HCT116 (cell line): ENCODE measurements around the gene AFP.

ENCODE experiments used
- EGR1 ChIP-seq: IDR thresholded peaks from 2 replicates; pipeline ENCODE4 v1.6.1; 2012; ENCODE audit warnings: low read depth
- ELF1 ChIP-seq: IDR thresholded peaks from 2 replicates; pipeline ENCODE4 v1.6.1; 2012; ENCODE audit warnings: low read depth, borderline replicate concordance
- EZH2phosphoT487 ChIP-seq: fragments of 200-600 bp; IDR thresholded peaks from 2 replicates; pipeline ENCODE4 v1.6.1; 2018; ENCODE audit warnings: antibody characterized with exemption, borderline replicate concordance
- POLR2A ChIP-seq: IDR thresholded peaks from 2 replicates; pipeline ENCODE4 v1.7.0; 2011; ENCODE audit warnings: borderline replicate concordance; ENCODE audit not compliant: insufficient read depth, insufficient read length; ENCODE audit errors: extremely low read depth
- SP1 ChIP-seq: IDR thresholded peaks from 2 replicates; pipeline ENCODE4 v1.6.1; 2012; ENCODE audit warnings: low read depth
- ZFX ChIP-seq: fragments of 450-650 bp; IDR thresholded peaks from 2 replicates; pipeline ENCODE4 v1.6.1; 2017
- TF ChIP-seq, protein P1 (sequence below), 3 experiments: fragments of 200-600 bp in 1 of 3; sonication (generic) in 1 of 3; IDR thresholded peaks in 2 of 3; conservative IDR thresholded peaks in 1 of 3; 2 replicates each; pipeline ENCODE4 v1.5.1; 2012 to 2017; ENCODE audit warnings: low read depth in 2 of 3, low read length in 2 of 3, antibody characterized with exemption in 1 of 3, borderline replicate concordance in 1 of 3, control low read depth in 1 of 3, mild to moderate bottlenecking in 1 of 3, mixed read lengths in 1 of 3, mixed run types in 1 of 3, moderate library complexity in 1 of 3; ENCODE audit not compliant: insufficient read depth in 1 of 3

DNA sequence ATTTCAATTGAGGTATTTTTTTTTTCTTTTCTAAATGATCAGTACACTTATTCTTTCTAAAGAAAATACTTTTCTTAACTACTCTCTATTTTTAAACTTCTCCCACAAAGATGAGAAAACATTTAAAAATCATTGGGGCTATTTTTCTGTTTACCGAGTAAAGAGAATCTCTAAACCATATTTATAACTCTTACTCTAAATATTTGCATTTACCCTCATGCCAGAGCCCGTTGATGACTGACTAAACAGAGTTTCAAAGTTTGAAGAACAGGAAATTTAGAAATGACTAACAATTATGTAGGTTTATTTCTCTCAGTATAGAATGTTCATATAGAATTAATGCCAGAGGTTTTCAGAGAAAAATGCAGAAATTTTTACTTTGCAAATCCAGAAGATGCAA, 34.6 kb upstream of the AFP start:
- TF ChIP-seq, protein P1, sequence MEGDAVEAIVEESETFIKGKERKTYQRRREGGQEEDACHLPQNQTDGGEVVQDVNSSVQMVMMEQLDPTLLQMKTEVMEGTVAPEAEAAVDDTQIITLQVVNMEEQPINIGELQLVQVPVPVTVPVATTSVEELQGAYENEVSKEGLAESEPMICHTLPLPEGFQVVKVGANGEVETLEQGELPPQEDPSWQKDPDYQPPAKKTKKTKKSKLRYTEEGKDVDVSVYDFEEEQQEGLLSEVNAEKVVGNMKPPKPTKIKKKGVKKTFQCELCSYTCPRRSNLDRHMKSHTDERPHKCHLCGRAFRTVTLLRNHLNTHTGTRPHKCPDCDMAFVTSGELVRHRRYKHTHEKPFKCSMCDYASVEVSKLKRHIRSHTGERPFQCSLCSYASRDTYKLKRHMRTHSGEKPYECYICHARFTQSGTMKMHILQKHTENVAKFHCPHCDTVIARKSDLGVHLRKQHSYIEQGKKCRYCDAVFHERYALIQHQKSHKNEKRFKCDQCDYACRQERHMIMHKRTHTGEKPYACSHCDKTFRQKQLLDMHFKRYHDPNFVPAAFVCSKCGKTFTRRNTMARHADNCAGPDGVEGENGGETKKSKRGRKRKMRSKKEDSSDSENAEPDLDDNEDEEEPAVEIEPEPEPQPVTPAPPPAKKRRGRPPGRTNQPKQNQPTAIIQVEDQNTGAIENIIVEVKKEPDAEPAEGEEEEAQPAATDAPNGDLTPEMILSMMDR (IDR thresholded peaks at IDR 0.05 in 2 of 3, conservative IDR thresholded peaks at IDR 0.05 in 1 of 3; ENCODE audit: borderline replicate concordance in 1 of 3, insufficient read depth in 1 of 3, low read depth in 2 of 3, low read length in 2 of 3) = no peak
- no peak for TF ChIP-seq ZFX
- TF ChIP-seq SP1 = no peak
- no peak for TF ChIP-seq EGR1
- TF ChIP-seq POLR2A = no peak
- TF ChIP-seq ELF1 = no peak
- no peak for TF ChIP-seq EZH2phosphoT487
